ENCODE measurements around the gene ATP2A1. TPM values are rescaled to one million over a fixed set of nuclear protein-coding genes. Genes with fewer than 3 reads are reported as not detected.

Gene ATP2A1
- total RNA-seq, 1 donor from 2014 or later: not detected

DNA sequence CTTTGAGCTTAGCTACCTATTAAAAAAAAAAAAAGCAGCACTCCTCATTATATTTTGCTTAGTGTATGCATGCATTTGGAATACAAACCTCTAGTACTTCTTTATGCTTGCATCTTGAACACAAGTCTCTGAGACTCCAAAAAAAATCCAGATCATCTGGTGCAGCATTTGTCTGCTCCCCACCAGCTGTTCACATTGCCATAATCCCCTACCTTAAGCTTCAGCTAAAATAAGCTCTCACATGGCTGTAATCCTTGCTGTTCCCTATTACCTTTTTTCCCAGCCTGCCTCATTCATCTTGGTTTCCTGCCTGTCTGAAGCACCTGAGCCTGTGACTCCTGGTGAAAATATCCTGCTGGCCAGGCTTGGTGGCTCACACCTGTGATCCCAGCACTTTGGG, 65.0 kb downstream of the ATP2A1 start:
- TF ChIP-seq POLR2A (IDR thresholded peaks at IDR 0.05): no peak
- TF ChIP-seq, protein P1, sequence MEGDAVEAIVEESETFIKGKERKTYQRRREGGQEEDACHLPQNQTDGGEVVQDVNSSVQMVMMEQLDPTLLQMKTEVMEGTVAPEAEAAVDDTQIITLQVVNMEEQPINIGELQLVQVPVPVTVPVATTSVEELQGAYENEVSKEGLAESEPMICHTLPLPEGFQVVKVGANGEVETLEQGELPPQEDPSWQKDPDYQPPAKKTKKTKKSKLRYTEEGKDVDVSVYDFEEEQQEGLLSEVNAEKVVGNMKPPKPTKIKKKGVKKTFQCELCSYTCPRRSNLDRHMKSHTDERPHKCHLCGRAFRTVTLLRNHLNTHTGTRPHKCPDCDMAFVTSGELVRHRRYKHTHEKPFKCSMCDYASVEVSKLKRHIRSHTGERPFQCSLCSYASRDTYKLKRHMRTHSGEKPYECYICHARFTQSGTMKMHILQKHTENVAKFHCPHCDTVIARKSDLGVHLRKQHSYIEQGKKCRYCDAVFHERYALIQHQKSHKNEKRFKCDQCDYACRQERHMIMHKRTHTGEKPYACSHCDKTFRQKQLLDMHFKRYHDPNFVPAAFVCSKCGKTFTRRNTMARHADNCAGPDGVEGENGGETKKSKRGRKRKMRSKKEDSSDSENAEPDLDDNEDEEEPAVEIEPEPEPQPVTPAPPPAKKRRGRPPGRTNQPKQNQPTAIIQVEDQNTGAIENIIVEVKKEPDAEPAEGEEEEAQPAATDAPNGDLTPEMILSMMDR (IDR thresholded peaks at IDR 0.05): no peak
- TF ChIP-seq POLR2AphosphoS5 (IDR thresholded peaks at IDR 0.05; ENCODE audit: insufficient read depth in 1 of 2, low read depth in 1 of 2): no peak
- intact Hi-C loops (cut with DNase I): loop anchor here (10.0 kb wide), 1 partner anchor 128 kb away; no protein-coding TSS in a partner anchor
- no peak overlapping the region for H3K27ac ChIP-seq

DNA sequence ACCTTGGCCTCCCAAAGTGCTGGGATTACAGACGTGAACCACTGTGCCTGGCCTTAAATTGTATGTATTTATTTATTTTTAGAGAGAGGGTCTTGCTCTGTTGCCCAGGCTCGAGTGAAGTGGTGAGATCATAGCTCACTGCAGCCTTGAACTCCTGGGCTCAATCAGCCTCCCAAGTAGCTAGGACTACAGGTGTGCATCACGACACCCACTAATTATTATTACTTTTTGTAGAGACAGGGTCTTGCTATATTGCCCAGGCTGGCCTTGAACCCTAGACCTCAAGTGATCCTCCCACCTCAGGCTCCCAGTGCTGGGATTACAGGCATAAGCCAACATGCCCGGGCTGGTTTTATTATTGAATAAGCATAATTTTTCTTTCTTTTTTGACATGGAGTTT, 68.4 kb downstream of the ATP2A1 start:
- H3K4me3 ChIP-seq: no peak overlapping the region
- no peak overlapping the region for H3K27ac ChIP-seq
- H3K36me3 ChIP-seq: no peaks in the 10 kb centered on the region
- no peaks in the 10 kb centered on the region for H3K27me3 ChIP-seq
- no peak for DNase-seq (ENCODE audit: extremely low spot score in 2 of 2)
- peaks cover 24% of the 10 kb centered on the region for H3K4me1 ChIP-seq
- TF ChIP-seq, protein P1 (IDR thresholded peaks at IDR 0.05): no peak
- TF ChIP-seq POLR2A (IDR thresholded peaks at IDR 0.05): no peak
- TF ChIP-seq POLR2AphosphoS5 (IDR thresholded peaks at IDR 0.05; ENCODE audit: insufficient read depth in 1 of 2, low read depth in 1 of 2): no peak
- no peaks in the 10 kb centered on the region for H3K9me3 ChIP-seq
- intact Hi-C loops (cut with DNase I): loop anchor here (10.0 kb wide), 1 partner anchor 132 kb away; no protein-coding TSS in a partner anchor

More for the DNA sequence above, 65.0 kb downstream of the ATP2A1 start:
- H3K27me3 ChIP-seq: no peaks in the 10 kb centered on the region
- H3K36me3 ChIP-seq: no peaks in the 10 kb centered on the region
- H3K4me1 ChIP-seq: peaks cover 14% of the 10 kb centered on the region
- no peak for DNase-seq (ENCODE audit: extremely low spot score in 2 of 2)
- H3K4me3 ChIP-seq: no peak overlapping the region
- H3K9me3 ChIP-seq: no peaks in the 10 kb centered on the region

DNA sequence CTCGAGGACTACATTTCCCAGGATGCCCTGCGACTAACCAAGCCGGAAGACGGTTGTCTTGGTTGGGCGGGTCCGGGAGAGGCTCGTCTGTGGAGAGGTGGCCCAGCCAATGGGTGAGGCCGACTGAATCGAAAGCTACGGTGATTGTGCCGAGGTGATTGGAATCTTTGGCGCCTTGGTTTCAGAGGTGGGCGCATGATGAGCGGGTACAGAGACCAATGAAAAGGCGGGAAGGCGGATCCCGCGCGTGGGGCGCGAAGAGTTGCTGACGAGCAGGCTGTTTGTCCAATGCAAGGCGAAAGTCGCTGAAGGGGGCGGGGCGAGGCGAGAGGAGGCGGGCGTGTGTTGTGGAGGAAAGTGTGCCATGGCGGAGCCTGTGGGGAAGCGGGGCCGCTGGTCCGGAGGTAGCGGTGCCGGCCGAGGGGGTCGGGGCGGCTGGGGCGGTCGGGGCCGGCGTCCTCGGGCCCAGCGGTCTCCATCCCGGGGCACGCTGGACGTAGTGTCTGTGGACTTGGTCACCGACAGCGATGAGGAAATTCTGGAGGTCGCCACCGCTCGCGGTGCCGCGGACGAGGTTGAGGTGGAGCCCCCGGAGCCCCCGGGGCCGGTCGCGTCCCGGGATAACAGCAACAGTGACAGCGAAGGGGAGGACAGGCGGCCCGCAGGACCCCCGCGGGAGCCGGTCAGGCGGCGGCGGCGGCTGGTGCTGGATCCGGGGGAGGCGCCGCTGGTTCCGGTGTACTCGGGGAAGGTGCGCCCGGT, 72.5 kb downstream of the ATP2A1 start, which contains the start of gene NFATC2IP:
Gene NFATC2IP (plus strand): TSS at position 290 of the 762 bp plus-strand sequence. CDS start 75 bp downstream, at position 365.
- intact Hi-C loops (cut with DNase I): no loop called here
- Histone ChIP-seq H3K4me1 (peaks cover 26% of the 10 kb centered on the region), H3K27ac (peak within 1 kb of the TSS; percentile 70), H3K4me3 (peak within 1 kb of the TSS; percentile 69 to 95), H3K36me3 (peaks cover 0 to 30% of the 10 kb centered on the region in 2 donors), H3K27me3 (no peaks in the 10 kb centered on the region), H3K9me3 (no peaks in the 10 kb centered on the region)
- peak; percentile 99 to 100 for DNase-seq (ENCODE audit: extremely low spot score in 2 of 2)
- TF ChIP-seq, protein P1 (IDR thresholded peaks at IDR 0.05): no peak
- TF ChIP-seq POLR2AphosphoS5 (IDR thresholded peaks at IDR 0.05; ENCODE audit: insufficient read depth in 1 of 2, low read depth in 1 of 2): peak; percentile 81 to 99

GRCh38 chr16:28951410-28951943, 73.2 kb downstream of the ATP2A1 start:
- Histone ChIP-seq H3K4me3 (peak overlapping the region; percentile 69 to 95), H3K36me3 (peaks cover 0 to 36% of the 10 kb centered on the region in 2 donors), H3K27ac (peak overlapping the region; percentile 69), H3K4me1 (peaks cover 24% of the 10 kb centered on the region), H3K9me3 (no peaks in the 10 kb centered on the region), H3K27me3 (no peaks in the 10 kb centered on the region)
- intact Hi-C loops (cut with DNase I): no loop called here
- no peak for DNase-seq (ENCODE audit: extremely low spot score in 2 of 2)
- TF ChIP-seq, protein P1 (IDR thresholded peaks at IDR 0.05): no peak
- TF ChIP-seq POLR2A (IDR thresholded peaks at IDR 0.05) (no peak), POLR2AphosphoS5 (IDR thresholded peaks at IDR 0.05; ENCODE audit: insufficient read depth in 1 of 2, low read depth in 1 of 2) (no peak)

Small RNA genes within 50 kb of the gene (microRNA-seq; reads per million reads assigned to microRNA genes)
- not detected for gene MIR4721 (ENCODE audit: borderline number of aligned reads, borderline replicate concordance)

Small RNA genes within 50 kb of the gene (small RNA-seq; reads per million reads assigned to genes)
- not detected for gene RF00416

Other genes with a start within 250 kb of the ATP2A1 start
- gene NPIPB8, start 240.4 kb upstream of the ATP2A1 start, total RNA-seq: not detected
- 347 TPM for gene EIF3C, start 167.0 kb upstream of the ATP2A1 start, total RNA-seq
- not detected for gene NPIPB9, start 126.7 kb upstream of the ATP2A1 start, total RNA-seq
- gene ATXN2L, start 55.5 kb upstream of the ATP2A1 start, total RNA-seq: 76.4 TPM
- 91.6 TPM for gene TUFM, start 32.1 kb upstream of the ATP2A1 start, total RNA-seq
- gene SH2B1, start 14.6 kb upstream of the ATP2A1 start, total RNA-seq: 28.7 TPM
- gene RABEP2, start 46.8 kb downstream of the ATP2A1 start, total RNA-seq: 44.7 TPM
- gene CD19, start 53.5 kb downstream of the ATP2A1 start, total RNA-seq: not detected
- gene NFATC2IP, start 72.4 kb downstream of the ATP2A1 start, total RNA-seq: 26.0 TPM
- 29.0 TPM for gene SPNS1, start 96.3 kb downstream of the ATP2A1 start, total RNA-seq
- gene LAT, start 106.6 kb downstream of the ATP2A1 start, total RNA-seq: 4.7 TPM

Measured in vagina (tissue), 2 donors.